Body of pancreas (tissue), 4 donors: Measurements from ENCODE around the gene NUBPL. TPM values are rescaled to one million over a fixed set of nuclear protein-coding genes. Genes with fewer than 3 reads are reported as not detected.

ENCODE experiments used
- ATAC-seq: fragments of 150-250 bp; one replicate; pipeline ENCODE4 v1.9.1; 2016
- DNase-seq, 4 donors: peaks; one replicate each; pipeline ENCODE4 v3.0.0-alpha.2; 2019
- H3K27ac ChIP-seq, 4 donors: fragments of 200-600 bp; sonication (generic); 1 replicate in 3 of 4; 2 replicates in 1 of 4; pipeline versions ENCODE4 v1.5.1 to v1.6.1; 2016 to 2019; ENCODE audit warnings: mild to moderate bottlenecking in 1 of 4, mixed read lengths in 1 of 4, moderate library complexity in 1 of 4
- H3K27me3 ChIP-seq, 2 donors: fragments of 200-600 bp; sonication (generic); one replicate each; pipeline ENCODE4 v1.6.0; 2016; ENCODE audit warnings: mild to moderate bottlenecking in 1 of 2
- H3K36me3 ChIP-seq, 2 donors: fragments of 200-600 bp; sonication (generic); replicated peaks in 1 of 2; 2 replicates each; pipeline ENCODE4 v1.5.1; 2016; ENCODE audit warnings: low read depth in 2 of 2; ENCODE audit not compliant: insufficient read depth in 1 of 2
- H3K4me1 ChIP-seq: fragments of 200-600 bp; sonication (generic); one replicate; pipeline ENCODE4 v1.6.0; 2016
- H3K4me3 ChIP-seq, 2 donors: fragments of 200-600 bp; sonication (generic); 1 replicate in 1 of 2; 2 replicates in 1 of 2; pipeline ENCODE4 v1.5.1; 2016 to 2019
- H3K9me3 ChIP-seq, 3 donors: fragments of 200-600 bp; sonication (generic); 1 replicate in 2 of 3; 2 replicates in 1 of 3; pipeline ENCODE4 v1.5.1; 2016
- POLR2A ChIP-seq, 3 donors: fragments of 450-650 bp; IDR thresholded peaks; one replicate each; pipeline ENCODE4 v1.6.1; 2016; ENCODE audit warnings: antibody characterized with exemption in 3 of 3, mild to moderate bottlenecking in 2 of 3
- WGBS, 2 donors: methylation state at CpG; one replicate each; pipeline ENCODE4 v1.1.5; 2017; 5-methylcytosine and 5-hydroxymethylcytosine counted together
- intact Hi-C: fragments of 100-400 bp; cut with DNase I; formaldehyde crosslinking; loops from one replicate; pipeline ENCODE4 v1.15.1; 2023
- total RNA-seq, 2 donors: library from RNA; depleted of rRNA; stranded (reverse); fragments of >200 nt; gene quantifications; one replicate each; pipeline ENCODE4 v1.1.0, GENCODE V29; 2016
- TF ChIP-seq, protein P1 (sequence below), 7 experiments: fragments of 450-650 bp in 4 of 7; fragments of 200-600 bp in 3 of 7; sonication (generic) in 3 of 7; IDR thresholded peaks; one replicate each; pipeline ENCODE4 v1.5.1; 2016 to 2019; ENCODE audit warnings: antibody characterized with exemption in 7 of 7

Gene NUBPL
- total RNA-seq, 2 donors from 2014 or later, result 4.7 to 18.5 TPM

DNA sequence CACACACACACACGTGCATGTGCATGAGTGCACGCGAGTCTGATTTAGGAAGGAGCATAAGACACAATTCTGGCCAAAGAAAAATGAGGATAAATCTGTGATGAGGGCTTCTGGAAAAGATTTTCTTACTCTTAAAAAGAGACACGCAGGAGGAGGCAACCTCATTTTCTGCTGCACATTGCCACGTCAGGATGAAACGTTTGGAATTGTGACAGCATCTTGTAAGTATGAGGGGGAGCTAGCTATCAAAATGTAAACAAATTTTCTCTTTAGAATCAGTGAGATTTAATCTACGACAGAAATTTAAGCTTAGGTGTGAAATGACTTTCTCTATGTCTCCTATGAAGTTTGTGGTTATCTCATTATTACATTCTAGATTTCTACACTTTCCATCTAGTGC, 31.1 kb upstream of the NUBPL start:
- H3K36me3 ChIP-seq, result no peaks in the 10 kb centered on the region
- no peaks in the 10 kb centered on the region for H3K4me1 ChIP-seq
- no peak overlapping the region for H3K27ac ChIP-seq
- TF ChIP-seq POLR2A (IDR thresholded peaks at IDR 0.05), result no peak
- TF ChIP-seq, protein P1, sequence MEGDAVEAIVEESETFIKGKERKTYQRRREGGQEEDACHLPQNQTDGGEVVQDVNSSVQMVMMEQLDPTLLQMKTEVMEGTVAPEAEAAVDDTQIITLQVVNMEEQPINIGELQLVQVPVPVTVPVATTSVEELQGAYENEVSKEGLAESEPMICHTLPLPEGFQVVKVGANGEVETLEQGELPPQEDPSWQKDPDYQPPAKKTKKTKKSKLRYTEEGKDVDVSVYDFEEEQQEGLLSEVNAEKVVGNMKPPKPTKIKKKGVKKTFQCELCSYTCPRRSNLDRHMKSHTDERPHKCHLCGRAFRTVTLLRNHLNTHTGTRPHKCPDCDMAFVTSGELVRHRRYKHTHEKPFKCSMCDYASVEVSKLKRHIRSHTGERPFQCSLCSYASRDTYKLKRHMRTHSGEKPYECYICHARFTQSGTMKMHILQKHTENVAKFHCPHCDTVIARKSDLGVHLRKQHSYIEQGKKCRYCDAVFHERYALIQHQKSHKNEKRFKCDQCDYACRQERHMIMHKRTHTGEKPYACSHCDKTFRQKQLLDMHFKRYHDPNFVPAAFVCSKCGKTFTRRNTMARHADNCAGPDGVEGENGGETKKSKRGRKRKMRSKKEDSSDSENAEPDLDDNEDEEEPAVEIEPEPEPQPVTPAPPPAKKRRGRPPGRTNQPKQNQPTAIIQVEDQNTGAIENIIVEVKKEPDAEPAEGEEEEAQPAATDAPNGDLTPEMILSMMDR (IDR thresholded peaks at IDR 0.05), result no peak
- ATAC-seq (no peak), DNase-seq (no peak)
- no peaks in the 10 kb centered on the region for H3K27me3 ChIP-seq
- intact Hi-C loops, result no loop called here
- WGBS, 2 donors, result 36 to 38% methylated on average over 7 of the region's 7 CpGs
- H3K9me3 ChIP-seq, result no peaks in the 10 kb centered on the region
- no peak overlapping the region for H3K4me3 ChIP-seq

DNA sequence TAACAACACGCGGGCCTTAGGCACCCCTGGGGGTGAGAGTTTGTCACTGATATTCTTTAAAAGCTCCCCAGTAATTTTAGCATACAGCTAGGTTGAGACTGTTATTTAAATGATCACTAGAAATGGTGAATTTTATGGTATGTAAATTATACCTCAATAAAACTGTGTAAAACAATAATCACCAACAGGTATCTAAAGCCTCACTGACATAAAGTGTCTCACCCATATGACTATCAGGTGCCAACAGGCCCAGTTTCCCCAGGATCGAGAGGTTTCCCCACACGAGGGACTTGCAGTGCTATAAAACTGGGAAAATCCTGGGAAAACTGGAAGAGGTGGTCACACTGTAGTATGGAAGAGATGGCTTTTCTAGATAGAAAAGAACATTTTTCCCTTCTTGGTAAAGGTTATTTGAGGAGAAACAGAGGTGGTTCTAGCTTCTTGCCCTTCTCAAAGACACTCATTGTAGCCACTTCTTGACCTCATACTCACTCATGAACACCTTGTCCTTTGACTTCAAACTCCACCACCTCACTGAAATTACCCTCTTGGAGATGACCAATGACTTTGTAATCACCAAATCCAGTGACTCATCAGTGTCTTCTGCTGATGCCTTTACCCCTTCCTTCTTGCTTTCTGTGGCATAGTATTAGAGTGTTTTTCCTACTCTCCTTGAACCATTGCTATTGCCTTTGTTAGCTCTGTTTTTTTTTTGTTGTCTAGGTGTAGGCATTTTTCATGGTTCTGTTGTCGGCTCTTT, 24.8 kb upstream of the NUBPL start:
- 67 to 68% methylated on average over 5 of the region's 5 CpGs for WGBS, 2 donors
- no peaks in the 10 kb centered on the region for H3K9me3 ChIP-seq
- DNase-seq (no peak), ATAC-seq (no peak)
- no peaks in the 10 kb centered on the region for H3K4me1 ChIP-seq
- H3K36me3 ChIP-seq, result no peaks in the 10 kb centered on the region
- H3K27me3 ChIP-seq, result no peaks in the 10 kb centered on the region
- intact Hi-C loops, result no loop called here
- TF ChIP-seq, protein P1 (IDR thresholded peaks at IDR 0.05), result no peak
- TF ChIP-seq POLR2A (IDR thresholded peaks at IDR 0.05), result no peak
- H3K4me3 ChIP-seq, result no peak overlapping the region
- H3K27ac ChIP-seq, result no peak overlapping the region

DNA sequence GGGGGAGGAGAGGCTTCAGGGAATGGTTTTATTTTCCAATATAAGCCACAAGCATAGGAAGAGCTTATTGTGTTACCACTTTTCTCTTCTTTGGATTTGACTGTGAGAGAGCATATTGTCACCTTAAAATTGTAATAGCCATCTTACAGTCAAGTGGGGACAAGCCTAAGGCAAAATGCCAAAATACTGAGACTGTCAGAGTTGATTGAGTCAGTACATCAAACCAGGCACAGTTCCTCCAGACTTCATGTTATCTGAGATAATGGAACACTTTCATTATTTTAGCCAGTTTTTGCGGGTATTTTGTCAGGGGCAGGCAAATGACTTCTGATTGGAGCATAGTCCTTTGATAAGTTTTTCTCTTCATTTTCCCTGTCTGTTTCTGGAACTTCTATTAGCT, 19.5 kb upstream of the NUBPL start:
- intact Hi-C loops, result no loop called here
- H3K4me1 ChIP-seq, result no peaks in the 10 kb centered on the region
- no peak for TF ChIP-seq POLR2A (IDR thresholded peaks at IDR 0.05)
- TF ChIP-seq, protein P1 (IDR thresholded peaks at IDR 0.05), result no peak
- DNase-seq, result no peak
- H3K9me3 ChIP-seq, result no peaks in the 10 kb centered on the region
- WGBS, 2 donors, result 77 to 84% methylated on average over 1 of the region's 1 CpG
- H3K27me3 ChIP-seq, result no peaks in the 10 kb centered on the region
- no peak for ATAC-seq
- H3K4me3 ChIP-seq, result no peak overlapping the region
- no peak overlapping the region for H3K27ac ChIP-seq
- no peaks in the 10 kb centered on the region for H3K36me3 ChIP-seq

DNA sequence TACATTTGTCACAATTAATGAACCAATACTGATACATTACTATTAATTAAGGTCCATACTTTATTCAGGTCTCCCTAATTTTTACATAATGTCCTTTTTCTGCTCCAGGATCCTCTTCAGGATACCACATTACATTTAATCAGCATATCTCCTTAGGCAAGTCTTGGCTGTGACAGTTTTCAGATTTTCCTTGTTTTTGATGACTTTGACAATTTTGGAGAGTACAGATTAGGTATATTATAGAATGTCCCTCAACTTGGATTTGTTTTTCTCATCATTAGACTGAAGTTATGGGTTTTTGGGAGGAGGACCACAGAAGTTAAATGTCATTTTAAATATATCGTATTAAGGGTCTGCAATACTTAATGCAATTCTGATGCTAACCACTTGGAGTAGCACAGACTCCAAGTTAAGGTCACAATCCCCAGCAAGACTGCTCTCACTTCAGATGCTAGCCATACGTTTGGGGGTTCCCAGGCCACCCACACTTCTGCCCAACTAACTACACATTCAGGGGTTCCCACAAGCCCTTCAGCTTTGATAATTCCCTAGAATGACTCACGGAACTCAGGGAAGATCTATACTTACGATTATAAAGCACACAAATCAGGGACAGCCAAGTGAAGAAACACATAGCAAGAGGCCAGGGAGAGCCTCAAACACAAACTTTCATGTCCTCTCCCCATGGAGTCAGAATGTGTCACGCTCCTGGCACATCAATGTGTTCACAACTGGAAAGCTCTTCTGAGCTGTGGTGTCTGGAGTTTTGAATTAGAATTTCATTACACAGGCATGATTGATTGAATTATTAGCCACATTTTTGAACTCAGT, 17.0 kb upstream of the NUBPL start:
- H3K27ac ChIP-seq, result no peak overlapping the region
- H3K4me3 ChIP-seq, result no peak overlapping the region
- no peak for TF ChIP-seq POLR2A (IDR thresholded peaks at IDR 0.05)
- TF ChIP-seq, protein P1 (IDR thresholded peaks at IDR 0.05), result peak in 1 of 7 experiments; percentile 6
- H3K27me3 ChIP-seq, result no peaks in the 10 kb centered on the region
- no peaks in the 10 kb centered on the region for H3K4me1 ChIP-seq
- DNase-seq (no peak), ATAC-seq (no peak)
- intact Hi-C loops, result no loop called here
- H3K9me3 ChIP-seq, result no peaks in the 10 kb centered on the region
- WGBS, 2 donors, result 56 to 63% methylated on average over 5 of the region's 5 CpGs
- no peaks in the 10 kb centered on the region for H3K36me3 ChIP-seq
